Upper lobe of right lung (tissue), 1 donor: Measurements from ENCODE around the gene ARPP19. TPM values are rescaled to one million over a fixed set of nuclear protein-coding genes. Genes with fewer than 3 reads are reported as not detected.
A peak's percentile ranks its signal among the peaks of the same experiment; 100 is the strongest.

Experiments
- ATAC-seq: fragments of 200-7000 bp; cut with Tn5 transposase; one replicate; pipeline ENCODE4 v1.9.1; 2020; ENCODE audit warnings: mild to moderate bottlenecking, moderate library complexity
- DNase-seq: peaks from one replicate; pipeline ENCODE4 v3.0.0-alpha.2; 2020
- H3K27ac ChIP-seq: fragments of 200-600 bp; one replicate; pipeline ENCODE4 v1.8.0; 2022
- H3K27me3 ChIP-seq: fragments of 200-600 bp; one replicate; pipeline ENCODE4 v1.8.0; 2022; ENCODE audit warnings: mild to moderate bottlenecking
- H3K36me3 ChIP-seq: fragments of 200-600 bp; one replicate; pipeline ENCODE4 v1.8.0; 2022
- H3K4me1 ChIP-seq: fragments of 200-600 bp; one replicate; pipeline ENCODE4 v1.8.0; 2022
- H3K4me3 ChIP-seq: fragments of 200-600 bp; one replicate; pipeline ENCODE4 v1.8.0; 2022; ENCODE audit warnings: mild to moderate bottlenecking
- H3K9me3 ChIP-seq: fragments of 200-600 bp; one replicate; pipeline ENCODE4 v1.8.0; 2022
- CTCF ChIP-seq: fragments of 200-600 bp; IDR thresholded peaks from one replicate; pipeline ENCODE4 v1.8.0; 2022; ENCODE audit warnings: antibody characterized with exemption
- intact Hi-C: fragments of 100-400 bp; cut with DNase I; formaldehyde crosslinking; loops from one replicate; pipeline ENCODE4 v1.11.0; 2022
- total RNA-seq: library from RNA; stranded (reverse); fragmentation: NEBNext Ultra II Directional; extraction: Animal tissue kit (Norgen Biotek cat#: 25700); gene quantifications from one replicate; pipeline ENCODE4 v1.2.1, GENCODE V29; 2021
- donor health status: DM: no; HTN: yes; CAD: no; lungs with severe emphysema.

ARPP19 gene
- total RNA-seq, 1 donor from 2014 or later: 156 TPM

DNA sequence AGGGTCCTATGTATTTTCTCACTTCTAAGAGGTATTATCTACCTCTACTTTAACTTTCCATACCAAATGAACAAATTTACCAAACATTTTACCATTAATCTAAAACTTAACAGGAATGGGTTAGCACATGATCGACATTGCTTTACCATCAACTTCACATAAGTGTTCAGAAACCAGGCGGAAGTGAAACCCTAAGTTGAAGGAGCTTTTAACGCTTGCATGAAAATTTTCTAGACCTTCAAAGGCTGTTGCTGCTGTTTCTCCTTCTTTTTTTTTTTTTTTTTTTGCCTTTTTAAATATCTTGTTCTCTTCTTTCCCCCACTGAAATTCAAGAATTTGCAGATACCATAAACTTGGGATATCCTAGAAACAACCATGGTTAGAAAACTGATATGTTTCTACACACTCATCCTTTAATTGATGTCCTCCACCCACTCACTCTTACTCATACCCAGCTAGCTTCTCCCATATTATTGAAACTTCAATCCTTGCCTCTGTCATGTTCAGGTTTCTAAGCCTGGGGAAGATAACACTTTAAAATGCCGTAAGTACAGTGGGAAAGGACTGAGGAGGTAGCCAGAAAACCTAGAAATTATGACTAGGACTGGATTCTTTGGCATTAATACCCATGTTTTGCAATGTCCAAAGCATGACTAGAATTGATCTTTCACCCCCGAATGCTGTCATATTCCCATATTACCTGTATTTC is 64.9 kb downstream of the ARPP19 start:
- peak; percentile 52 for ATAC-seq
- intact Hi-C loops: no loop called here
- no peak overlapping the region for H3K4me3 ChIP-seq
- no peak for TF ChIP-seq CTCF
- H3K9me3 ChIP-seq: no peaks in the 10 kb centered on the region
- no peaks in the 10 kb centered on the region for H3K4me1 ChIP-seq
- no peaks in the 10 kb centered on the region for H3K27me3 ChIP-seq
- H3K36me3 ChIP-seq: no peaks in the 10 kb centered on the region
- H3K27ac ChIP-seq: no peak overlapping the region
- DNase-seq: no peak

DNA sequence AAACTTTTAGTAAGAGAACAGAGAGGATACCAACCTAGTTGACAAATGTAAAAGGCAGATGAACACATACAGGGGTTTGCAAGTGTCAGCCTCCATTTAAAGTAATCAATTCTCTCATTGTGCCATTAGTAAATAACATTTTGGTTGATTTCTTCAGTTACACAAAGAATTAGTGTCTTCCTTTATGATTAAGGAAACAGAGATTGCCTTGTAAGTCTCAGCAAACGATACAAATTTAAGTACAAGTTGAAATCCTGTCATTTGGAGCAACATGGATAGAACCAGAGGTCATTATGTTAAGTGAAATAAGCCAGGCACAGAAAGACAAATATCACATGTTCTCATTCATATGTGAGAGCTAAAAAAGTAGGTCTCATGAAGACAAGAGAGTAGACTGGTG is 66.2 kb downstream of the ARPP19 start:
- Histone ChIP-seq H3K36me3 (no peaks in the 10 kb centered on the region), H3K27me3 (no peaks in the 10 kb centered on the region), H3K27ac (no peak overlapping the region), H3K4me3 (no peak overlapping the region), H3K4me1 (no peaks in the 10 kb centered on the region), H3K9me3 (no peaks in the 10 kb centered on the region)
- TF ChIP-seq CTCF: no peak
- DNase-seq: no peak
- ATAC-seq: no peak
- intact Hi-C loops: no loop called here

DNA sequence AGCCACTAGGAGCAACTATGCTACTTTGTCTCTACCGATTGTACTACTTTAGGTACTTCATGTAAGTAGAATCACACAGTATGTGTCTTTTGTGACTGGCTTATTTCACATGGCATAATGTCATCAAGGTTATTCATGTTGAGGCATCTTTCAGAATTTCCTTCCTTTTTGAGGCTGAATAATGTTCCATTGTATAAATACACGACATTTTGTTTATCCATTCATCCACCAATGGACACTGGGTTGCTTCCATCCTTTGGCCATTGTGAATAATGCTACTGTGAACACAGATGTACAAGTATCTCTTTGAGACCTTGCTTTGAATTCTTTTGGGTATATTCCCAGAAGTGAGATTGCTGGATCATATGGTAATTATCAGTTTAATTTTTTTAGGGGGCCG is 69.3 kb downstream of the ARPP19 start:
- no peak overlapping the region for H3K4me3 ChIP-seq
- DNase-seq (no peak), ATAC-seq (no peak)
- no peaks in the 10 kb centered on the region for H3K36me3 ChIP-seq
- H3K27ac ChIP-seq: no peak overlapping the region
- no peaks in the 10 kb centered on the region for H3K9me3 ChIP-seq
- intact Hi-C loops: no loop called here
- H3K4me1 ChIP-seq: no peaks in the 10 kb centered on the region
- TF ChIP-seq CTCF: no peak
- H3K27me3 ChIP-seq: no peaks in the 10 kb centered on the region

DNA sequence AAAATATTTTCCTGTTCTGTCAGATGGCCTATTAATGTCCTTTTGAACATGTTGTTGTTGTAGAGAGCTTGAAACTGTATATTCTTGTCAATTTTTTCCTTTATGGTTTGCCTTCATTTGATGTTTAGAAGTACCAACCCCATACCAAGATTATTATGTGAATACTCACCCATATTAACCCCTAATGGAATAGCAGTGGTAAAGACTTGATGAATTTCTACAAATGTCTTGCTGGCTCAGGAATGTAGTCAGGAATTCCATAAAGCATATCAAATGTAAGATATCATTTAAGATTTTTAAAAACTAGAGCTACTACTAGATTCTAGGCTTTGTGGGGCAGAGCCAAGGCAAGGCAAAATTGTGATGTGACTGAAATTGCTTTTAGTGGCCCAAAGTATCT is 70.1 kb downstream of the ARPP19 start:
- DNase-seq: no peak
- TF ChIP-seq CTCF: no peak
- intact Hi-C loops: no loop called here

More for the DNA sequence above, 70.1 kb downstream of the ARPP19 start:
- H3K4me1 ChIP-seq: no peaks in the 10 kb centered on the region
- ATAC-seq: no peak
- no peaks in the 10 kb centered on the region for H3K36me3 ChIP-seq
- H3K9me3 ChIP-seq: no peaks in the 10 kb centered on the region
- no peak overlapping the region for H3K4me3 ChIP-seq
- H3K27me3 ChIP-seq: no peaks in the 10 kb centered on the region
- no peak overlapping the region for H3K27ac ChIP-seq

Other genes with a start within 250 kb of the ARPP19 start
- gene MYO5A, start 40.1 kb downstream of the ARPP19 start, total RNA-seq: 26.0 TPM
- gene ATOSA, start 110.4 kb upstream of the ARPP19 start, total RNA-seq: 42.5 TPM
- not detected for gene ONECUT1, start 221.3 kb upstream of the ARPP19 start, total RNA-seq